Measurements from ENCODE around the gene RSU1. TPM values are rescaled to one million over a fixed set of nuclear protein-coding genes. Genes with fewer than 3 reads are reported as not detected.

RSU1 gene
- total RNA-seq, 1 experiment from 2014 or later = 29.5 TPM

DNA sequence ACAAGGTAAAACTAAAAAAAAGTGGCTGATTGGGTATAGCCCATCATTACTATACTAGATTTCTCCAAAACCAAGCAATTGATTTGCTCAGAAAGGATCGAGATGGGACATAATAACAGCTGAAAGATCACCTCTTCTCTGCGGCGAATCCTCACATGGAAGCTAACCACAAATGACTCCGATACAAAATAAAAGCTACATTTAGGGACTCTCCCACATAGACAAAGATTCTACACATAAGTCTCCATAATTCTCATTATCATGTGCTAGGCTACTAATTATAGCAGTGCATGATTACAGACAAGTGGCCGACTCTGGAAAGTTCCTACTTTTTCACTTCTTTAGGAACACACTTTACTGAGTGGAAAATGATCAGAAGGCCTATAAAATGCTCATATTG lies 116.9 kb downstream of the RSU1 start:
- Histone ChIP-seq H3K4me1 (ENCODE audit: control insufficient read depth in 1 of 2, insufficient read depth in 2 of 2, low read length in 2 of 2) (no peaks in the 10 kb centered on the region), H4K20me1 (ENCODE audit: insufficient read depth) (no peaks in the 10 kb centered on the region), H3K9ac (ENCODE audit: low read length) (no peak overlapping the region), H3K9me2 (ENCODE audit: insufficient read depth) (no peaks in the 10 kb centered on the region), H3K27me3 (ENCODE audit: insufficient read depth, low read length) (no peaks in the 10 kb centered on the region), H3K27ac (ENCODE audit: low read depth, low read length) (no peak overlapping the region), H3K4me3 (replicated peaks in 1 of 2; ENCODE audit: low read depth in 1 of 2, low read length in 2 of 2) (no peak overlapping the region), H3K79me2 (ENCODE audit: insufficient read depth, low read length) (no peaks in the 10 kb centered on the region), H3K36me3 (ENCODE audit: control insufficient read depth in 1 of 2, insufficient read depth in 2 of 2, low read length in 2 of 2) (no peaks in the 10 kb centered on the region; a peak in 1 of 4 replicates), H3K9me3 (ENCODE audit: control insufficient read depth in 1 of 2, insufficient read depth in 1 of 2, low read depth in 1 of 2, low read length in 2 of 2) (no peaks in the 10 kb centered on the region), H2AFZ (ENCODE audit: low read depth, low read length, poor library complexity, severe bottlenecking) (no peak overlapping the region), H3K4me2 (ENCODE audit: low read length) (no peak overlapping the region)
- no TSS peak for BruUV-seq (replicated peaks)
- ChIA-PET CTCF (no interaction called here), POLR2A (no interaction called here), RAD21 (ENCODE audit: low non-redundant PET in 1 of 2, low total read pairs in 2 of 2, uncharacterized antibody in 2 of 2, unreplicated experiment in 2 of 2) (no interaction called here)
- DNase-seq (ENCODE audit: low read depth, low spot score) (no peak), ATAC-seq (no peak)
- TF ChIP-seq ZFX (IDR thresholded peaks at IDR 0.05) = no peak
- no peak for TF ChIP-seq CEBPB (IDR thresholded peaks at IDR 0.05; ENCODE audit: low read depth)
- TF ChIP-seq POLR2AphosphoS5 (IDR thresholded peaks at IDR 0.05; ENCODE audit: low read depth, low read length) = no peak
- TF ChIP-seq POLR2A (IDR thresholded peaks at IDR 0.05; ENCODE audit: borderline replicate concordance, extremely low read depth, insufficient read depth, insufficient read length) = no peak
- no peak for TF ChIP-seq SRF (IDR thresholded peaks at IDR 0.05; ENCODE audit: low read depth)
- no peak for TF ChIP-seq CBX3 (IDR thresholded peaks at IDR 0.05; ENCODE audit: low read depth)
- no peak for TF ChIP-seq ELF1 (IDR thresholded peaks at IDR 0.05; ENCODE audit: borderline replicate concordance, low read depth)
- no peak for TF ChIP-seq SIN3A (IDR thresholded peaks at IDR 0.05; ENCODE audit: low read depth)
- no peak for TF ChIP-seq JUND (IDR thresholded peaks at IDR 0.05)
- no peak for TF ChIP-seq YY1 (IDR thresholded peaks at IDR 0.05; ENCODE audit: extremely low read depth, insufficient replicate concordance, low read depth, low read length)
- no peak for TF ChIP-seq EGR1 (IDR thresholded peaks at IDR 0.05; ENCODE audit: low read depth)
- TF ChIP-seq, protein P1, sequence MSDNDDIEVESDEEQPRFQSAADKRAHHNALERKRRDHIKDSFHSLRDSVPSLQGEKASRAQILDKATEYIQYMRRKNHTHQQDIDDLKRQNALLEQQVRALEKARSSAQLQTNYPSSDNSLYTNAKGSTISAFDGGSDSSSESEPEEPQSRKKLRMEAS (IDR thresholded peaks at IDR 0.05) = no peak
- no peak for TF ChIP-seq EZH2 (IDR thresholded peaks at IDR 0.05)
- TF ChIP-seq, protein P2, sequence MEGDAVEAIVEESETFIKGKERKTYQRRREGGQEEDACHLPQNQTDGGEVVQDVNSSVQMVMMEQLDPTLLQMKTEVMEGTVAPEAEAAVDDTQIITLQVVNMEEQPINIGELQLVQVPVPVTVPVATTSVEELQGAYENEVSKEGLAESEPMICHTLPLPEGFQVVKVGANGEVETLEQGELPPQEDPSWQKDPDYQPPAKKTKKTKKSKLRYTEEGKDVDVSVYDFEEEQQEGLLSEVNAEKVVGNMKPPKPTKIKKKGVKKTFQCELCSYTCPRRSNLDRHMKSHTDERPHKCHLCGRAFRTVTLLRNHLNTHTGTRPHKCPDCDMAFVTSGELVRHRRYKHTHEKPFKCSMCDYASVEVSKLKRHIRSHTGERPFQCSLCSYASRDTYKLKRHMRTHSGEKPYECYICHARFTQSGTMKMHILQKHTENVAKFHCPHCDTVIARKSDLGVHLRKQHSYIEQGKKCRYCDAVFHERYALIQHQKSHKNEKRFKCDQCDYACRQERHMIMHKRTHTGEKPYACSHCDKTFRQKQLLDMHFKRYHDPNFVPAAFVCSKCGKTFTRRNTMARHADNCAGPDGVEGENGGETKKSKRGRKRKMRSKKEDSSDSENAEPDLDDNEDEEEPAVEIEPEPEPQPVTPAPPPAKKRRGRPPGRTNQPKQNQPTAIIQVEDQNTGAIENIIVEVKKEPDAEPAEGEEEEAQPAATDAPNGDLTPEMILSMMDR (IDR thresholded peaks at IDR 0.05 in 2 of 3, conservative IDR thresholded peaks at IDR 0.05 in 1 of 3; ENCODE audit: borderline replicate concordance in 1 of 3, insufficient read depth in 1 of 3, low read depth in 2 of 3, low read length in 2 of 3) = no peak
- TF ChIP-seq, protein P3, sequence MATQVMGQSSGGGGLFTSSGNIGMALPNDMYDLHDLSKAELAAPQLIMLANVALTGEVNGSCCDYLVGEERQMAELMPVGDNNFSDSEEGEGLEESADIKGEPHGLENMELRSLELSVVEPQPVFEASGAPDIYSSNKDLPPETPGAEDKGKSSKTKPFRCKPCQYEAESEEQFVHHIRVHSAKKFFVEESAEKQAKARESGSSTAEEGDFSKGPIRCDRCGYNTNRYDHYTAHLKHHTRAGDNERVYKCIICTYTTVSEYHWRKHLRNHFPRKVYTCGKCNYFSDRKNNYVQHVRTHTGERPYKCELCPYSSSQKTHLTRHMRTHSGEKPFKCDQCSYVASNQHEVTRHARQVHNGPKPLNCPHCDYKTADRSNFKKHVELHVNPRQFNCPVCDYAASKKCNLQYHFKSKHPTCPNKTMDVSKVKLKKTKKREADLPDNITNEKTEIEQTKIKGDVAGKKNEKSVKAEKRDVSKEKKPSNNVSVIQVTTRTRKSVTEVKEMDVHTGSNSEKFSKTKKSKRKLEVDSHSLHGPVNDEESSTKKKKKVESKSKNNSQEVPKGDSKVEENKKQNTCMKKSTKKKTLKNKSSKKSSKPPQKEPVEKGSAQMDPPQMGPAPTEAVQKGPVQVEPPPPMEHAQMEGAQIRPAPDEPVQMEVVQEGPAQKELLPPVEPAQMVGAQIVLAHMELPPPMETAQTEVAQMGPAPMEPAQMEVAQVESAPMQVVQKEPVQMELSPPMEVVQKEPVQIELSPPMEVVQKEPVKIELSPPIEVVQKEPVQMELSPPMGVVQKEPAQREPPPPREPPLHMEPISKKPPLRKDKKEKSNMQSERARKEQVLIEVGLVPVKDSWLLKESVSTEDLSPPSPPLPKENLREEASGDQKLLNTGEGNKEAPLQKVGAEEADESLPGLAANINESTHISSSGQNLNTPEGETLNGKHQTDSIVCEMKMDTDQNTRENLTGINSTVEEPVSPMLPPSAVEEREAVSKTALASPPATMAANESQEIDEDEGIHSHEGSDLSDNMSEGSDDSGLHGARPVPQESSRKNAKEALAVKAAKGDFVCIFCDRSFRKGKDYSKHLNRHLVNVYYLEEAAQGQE (IDR thresholded peaks at IDR 0.05; ENCODE audit: low read depth) = no peak
- TF ChIP-seq, protein P4, sequence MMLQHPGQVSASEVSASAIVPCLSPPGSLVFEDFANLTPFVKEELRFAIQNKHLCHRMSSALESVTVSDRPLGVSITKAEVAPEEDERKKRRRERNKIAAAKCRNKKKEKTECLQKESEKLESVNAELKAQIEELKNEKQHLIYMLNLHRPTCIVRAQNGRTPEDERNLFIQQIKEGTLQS (IDR thresholded peaks at IDR 0.05) = no peak
- no peak for TF ChIP-seq ZNF274 (IDR thresholded peaks at IDR 0.05; ENCODE audit: low read depth, low read length)
- no peak for TF ChIP-seq TCF7L2 (IDR thresholded peaks at IDR 0.05; ENCODE audit: borderline replicate concordance, extremely low read depth, insufficient read depth, insufficient read length)
- intact Hi-C loops (cut with micrococcal nuclease) = no loop called here
